ENCODE measurements around the gene SLC5A10. TPM values are rescaled to one million over a fixed set of nuclear protein-coding genes. Genes with fewer than 3 reads are reported as not detected.

The SLC5A10 gene
- total and polyA plus RNA-seq, 7 donors, result 0.19 TPM; not detected in 6

DNA sequence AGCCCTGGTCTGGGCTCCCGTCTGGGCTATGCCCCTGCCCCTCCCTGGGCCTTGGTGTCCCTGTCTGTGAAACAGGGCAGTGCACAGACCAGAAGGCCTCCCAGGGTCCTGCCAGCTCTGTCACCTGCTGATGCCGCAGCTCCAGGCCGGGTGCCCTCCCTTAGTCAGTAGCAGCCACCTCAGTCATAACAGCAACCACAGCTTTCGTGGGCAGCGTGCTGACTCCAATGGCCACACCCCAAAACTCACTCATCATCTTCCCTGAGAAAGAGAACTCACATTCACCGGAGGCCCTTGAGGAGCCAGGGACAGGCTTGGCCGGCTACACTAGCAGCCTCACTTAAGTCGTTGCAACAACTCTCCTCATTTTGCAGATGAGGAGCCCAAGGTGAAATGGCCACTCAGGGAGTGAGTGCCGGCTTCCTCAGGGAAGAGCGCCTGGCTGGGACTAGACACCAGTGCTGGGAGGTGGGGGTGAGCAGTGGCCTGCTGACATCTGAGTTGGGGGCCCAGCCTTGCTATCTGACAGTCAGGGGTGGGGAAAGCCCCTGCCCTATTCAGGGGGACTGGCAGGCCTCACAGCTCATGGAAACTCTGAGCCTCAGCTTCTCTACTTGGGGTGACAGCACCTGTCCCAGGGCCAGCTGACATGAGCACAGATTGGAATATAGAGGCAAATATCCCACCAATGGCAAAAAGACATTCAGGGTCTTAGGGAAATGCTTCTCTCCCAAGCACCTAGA, 22.6 kb downstream of the SLC5A10 start:
- DNase-seq, result no peak
- Histone ChIP-seq H3K36me3 (peaks cover 0 to 6% (median 2%) of the 10 kb centered on the region in 4 donors), H3K27ac (no peak overlapping the region), H3K27me3 (no peaks in the 10 kb centered on the region), H3K4me1 (no peaks in the 10 kb centered on the region), H3K4me3 (no peak overlapping the region), H3K9me3 (no peaks in the 10 kb centered on the region)
- WGBS, 2 donors, result 73 to 82% methylated on average over 10 of the region's 10 CpGs
- no peak for TF ChIP-seq POLR2A (IDR thresholded peaks at IDR 0.05)
- TF ChIP-seq POLR2AphosphoS5 (IDR thresholded peaks at IDR 0.05), result no peak
- TF ChIP-seq EP300 (IDR thresholded peaks at IDR 0.05), result no peak
- no peak for TF ChIP-seq CTCF (IDR thresholded peaks at IDR 0.05)
- intact Hi-C loops (cut with DNase I), result no loop called here

GRCh38 chr17:18975597-18975996, 23.6 kb downstream of the SLC5A10 start:
- intact Hi-C loops (cut with DNase I), result no loop called here
- Histone ChIP-seq H3K4me3 (no peak overlapping the region), H3K27me3 (no peaks in the 10 kb centered on the region), H3K27ac (no peak overlapping the region), H3K4me1 (no peaks in the 10 kb centered on the region), H3K9me3 (no peaks in the 10 kb centered on the region), H3K36me3 (peaks cover 0 to 6% (median 2%) of the 10 kb centered on the region in 4 donors)
- TF ChIP-seq POLR2AphosphoS5 (IDR thresholded peaks at IDR 0.05), result no peak
- 20 to 75% methylated on average over 13 of the region's 13 CpGs for WGBS, 2 donors
- DNase-seq, result no peak

- Histone ChIP-seq H3K4me1 (no peaks in the 10 kb centered on the region), H3K4me3 (no peak overlapping the region), H3K27ac (no peak overlapping the region), H3K9me3 (no peaks in the 10 kb centered on the region), H3K27me3 (no peaks in the 10 kb centered on the region), H3K36me3 (peaks cover 0 to 6% (median 2%) of the 10 kb centered on the region in 4 donors)
- intact Hi-C loops (cut with DNase I), result no loop called here
- no peak for DNase-seq
- TF ChIP-seq EP300 (IDR thresholded peaks at IDR 0.05) (no peak), POLR2A (IDR thresholded peaks at IDR 0.05) (no peak), CTCF (IDR thresholded peaks at IDR 0.05) (no peak), POLR2AphosphoS5 (IDR thresholded peaks at IDR 0.05) (no peak)
- 44 to 73% methylated on average over 4 of the region's 4 CpGs for WGBS, 2 donors
Observed at GRCh38 chr17:18976201-18976600, 24.2 kb downstream of the SLC5A10 start.

DNA sequence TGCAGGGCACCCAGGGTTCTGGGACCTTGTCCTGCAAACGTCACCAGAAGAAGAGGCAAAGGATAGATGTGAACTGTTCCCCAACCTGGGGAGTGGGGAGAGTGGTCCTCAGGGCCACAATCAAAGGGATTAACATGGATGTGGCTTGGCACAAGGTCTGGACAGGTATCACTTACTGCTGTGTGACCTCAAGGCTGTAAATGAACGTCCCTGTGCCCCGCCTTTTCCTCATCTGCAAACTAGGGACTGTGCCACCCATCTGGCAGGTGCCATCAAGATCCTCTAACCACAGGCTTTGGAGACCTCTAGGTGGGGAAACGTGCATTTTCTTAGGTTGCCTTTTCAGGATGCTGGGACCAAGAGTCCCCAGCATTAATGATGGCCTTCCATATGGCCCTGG, 25.1 kb downstream of the SLC5A10 start:
- no peaks in the 10 kb centered on the region for H3K4me1 ChIP-seq
- WGBS, 2 donors, result 39 to 79% methylated on average over 4 of the region's 4 CpGs
- no peak for DNase-seq
- intact Hi-C loops (cut with DNase I), result no loop called here
- peaks cover 0 to 6% (median 2%) of the 10 kb centered on the region in 4 donors for H3K36me3 ChIP-seq
- no peak for TF ChIP-seq POLR2AphosphoS5 (IDR thresholded peaks at IDR 0.05)
- no peak overlapping the region for H3K4me3 ChIP-seq
- H3K27ac ChIP-seq, result no peak overlapping the region
- no peaks in the 10 kb centered on the region for H3K27me3 ChIP-seq
- H3K9me3 ChIP-seq, result no peaks in the 10 kb centered on the region

DNA sequence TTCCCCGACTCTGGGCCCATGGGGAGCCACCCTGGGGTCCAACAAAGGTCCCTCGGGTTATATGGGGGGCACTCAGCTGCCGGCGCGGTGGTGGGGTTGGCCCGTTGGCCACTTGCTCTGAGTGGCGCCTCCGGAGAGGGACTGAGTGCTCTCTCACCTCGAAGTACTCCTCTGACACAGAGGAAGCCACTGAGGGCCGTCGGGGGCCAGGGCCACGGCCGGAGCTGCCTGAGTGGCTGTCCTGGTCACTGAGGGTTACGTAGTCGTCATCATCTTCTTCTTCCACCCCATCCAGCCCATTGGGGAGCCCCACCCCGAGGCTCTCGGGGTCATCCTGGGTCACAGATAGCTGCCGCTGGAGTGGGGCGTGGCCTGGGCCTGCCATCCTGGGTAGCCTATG, 25.7 kb downstream of the SLC5A10 start:
- intact Hi-C loops (cut with DNase I), result no loop called here
- DNase-seq, result no peak
- no peak overlapping the region for H3K4me3 ChIP-seq
- no peaks in the 10 kb centered on the region for H3K27me3 ChIP-seq
- WGBS, 2 donors, result 80 to 89% methylated on average over 19 of the region's 19 CpGs
- H3K4me1 ChIP-seq, result no peaks in the 10 kb centered on the region
- peaks cover 0 to 6% (median 2%) of the 10 kb centered on the region in 4 donors for H3K36me3 ChIP-seq
- TF ChIP-seq CTCF (IDR thresholded peaks at IDR 0.05), result no peak
- TF ChIP-seq POLR2A (IDR thresholded peaks at IDR 0.05), result no peak
- no peak for TF ChIP-seq POLR2AphosphoS5 (IDR thresholded peaks at IDR 0.05)
- TF ChIP-seq EP300 (IDR thresholded peaks at IDR 0.05), result no peak
- no peaks in the 10 kb centered on the region for H3K9me3 ChIP-seq
- no peak overlapping the region for H3K27ac ChIP-seq

DNA sequence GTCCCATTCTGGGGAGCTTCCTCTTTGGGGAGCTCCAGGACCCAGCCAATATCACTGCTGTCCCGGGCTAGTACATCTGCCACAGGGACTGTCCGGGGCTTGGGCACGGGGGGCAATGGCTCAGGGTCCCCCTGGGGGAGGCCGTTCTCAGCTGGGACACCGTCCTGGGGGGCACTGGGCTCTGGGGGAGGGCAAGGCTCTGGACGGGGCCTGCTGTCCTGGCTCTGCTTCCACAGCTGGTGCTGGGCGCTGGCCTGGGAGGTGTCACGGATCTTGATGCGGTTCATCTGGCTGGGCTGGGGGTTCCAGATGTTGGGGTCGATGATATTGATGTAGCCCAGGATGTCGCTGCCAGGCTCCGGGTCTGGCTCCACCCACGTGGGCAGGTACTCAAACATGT, 26.1 kb downstream of the SLC5A10 start:
- H3K27ac ChIP-seq, result no peak overlapping the region
- H3K36me3 ChIP-seq, result peaks cover 0 to 6% (median 2%) of the 10 kb centered on the region in 4 donors
- H3K27me3 ChIP-seq, result no peaks in the 10 kb centered on the region
- WGBS, 2 donors, result 88 to 92% methylated on average over 13 of the region's 13 CpGs
- no peaks in the 10 kb centered on the region for H3K9me3 ChIP-seq
- intact Hi-C loops (cut with DNase I), result no loop called here
- no peak for DNase-seq
- no peak overlapping the region for H3K4me3 ChIP-seq
- no peaks in the 10 kb centered on the region for H3K4me1 ChIP-seq
- TF ChIP-seq EP300 (IDR thresholded peaks at IDR 0.05) (no peak), POLR2A (IDR thresholded peaks at IDR 0.05) (no peak), POLR2AphosphoS5 (IDR thresholded peaks at IDR 0.05) (no peak), CTCF (IDR thresholded peaks at IDR 0.05) (no peak)
